Heart right ventricle (tissue), 16 donors: ENCODE measurements around the gene CREG1. TPM values are rescaled to one million over a fixed set of nuclear protein-coding genes. Genes with fewer than 3 reads are reported as not detected.

Experiments used
- ATAC-seq, 8 donors: fragments of 200-7000 bp; cut with Tn5 transposase; one replicate each; pipeline ENCODE4 v1.9.1; 2020; ENCODE audit warnings: mild to moderate bottlenecking in 8 of 8, moderate library complexity in 8 of 8, moderate number of reproducible peaks in 1 of 8
- DNase-seq, 2 donors: peaks; one replicate each; pipeline ENCODE4 v3.0.0-alpha.2; 2020
- H3K27ac ChIP-seq, 10 donors: fragments of 200-600 bp; sonication (generic) in 2 of 10; one replicate each; pipeline versions ENCODE4 v1.5.0 to v1.8.0; 2020 to 2022; ENCODE audit warnings: mild to moderate bottlenecking in 3 of 10
- H3K27me3 ChIP-seq, 7 donors: fragments of 200-600 bp; one replicate each; pipeline ENCODE4 v1.8.0; 2021 to 2022; ENCODE audit warnings: mild to moderate bottlenecking in 2 of 7
- H3K36me3 ChIP-seq, 9 donors: fragments of 200-600 bp; sonication (generic) in 1 of 9; one replicate each; pipeline versions ENCODE4 v1.5.0 to v1.8.0; 2020 to 2022; ENCODE audit warnings: mild to moderate bottlenecking in 2 of 9
- H3K4me1 ChIP-seq, 9 donors: fragments of 200-600 bp; sonication (generic) in 1 of 9; one replicate each; pipeline versions ENCODE4 v1.5.0 to v1.8.0; 2020 to 2022; ENCODE audit warnings: mild to moderate bottlenecking in 4 of 9
- H3K4me3 ChIP-seq, 10 donors: fragments of 200-600 bp; sonication (generic) in 2 of 10; one replicate each; pipeline versions ENCODE4 v1.5.0 to v1.8.0; 2020 to 2022; ENCODE audit warnings: mild to moderate bottlenecking in 7 of 10, moderate library complexity in 2 of 10
- H3K9me3 ChIP-seq, 11 donors: fragments of 200-600 bp in 10 of 11; sonication (generic) in 2 of 11; one replicate each; pipeline versions ENCODE4 v1.5.0 to v1.8.0; 2013 to 2022; ENCODE audit warnings: mild to moderate bottlenecking in 2 of 11, control low read depth in 1 of 11, moderate library complexity in 1 of 11
- CTCF ChIP-seq, 9 donors: fragments of 200-600 bp; sonication (generic) in 2 of 9; IDR thresholded peaks; one replicate each; pipeline versions ENCODE4 v1.5.0 to v1.8.0; 2021 to 2022; ENCODE audit warnings: antibody characterized with exemption in 9 of 9, mild to moderate bottlenecking in 5 of 9, moderate library complexity in 1 of 9
- WGBS, 2 donors: extraction: QIAGEN DNeasy Blood & Tissue Kit; methylation state at CpG; one replicate each; pipeline ENCODE4 v1.1.7; 2013; ENCODE audit warnings: inconsistent platforms in 1 of 2; 5-methylcytosine and 5-hydroxymethylcytosine counted together
- intact Hi-C, 10 donors: fragments of 100-400 bp; cut with DNase I; formaldehyde crosslinking; loops; one replicate each; pipeline versions ENCODE4 v1.11.1 to v1.14.2; 2022
- polyA plus RNA-seq, 2 donors: library from polyadenylated mRNA; stranded (reverse); fragments of 200-250 nt; gene quantifications; one replicate each; pipeline ENCODE4 v1.2.3, GENCODE V29; 2013
- total RNA-seq, 10 donors: library from RNA; stranded (reverse); fragmentation: NEBNext Ultra II Directional in 3 of 10; extraction: Animal tissue kit (Norgen Biotek cat#: 25700) in 3 of 10; gene quantifications; one replicate each; pipeline versions ENCODE4 v1.2.1 to v1.2.4, GENCODE V29; 2021 to 2023
- donor health status: Arrhythmogenic right ventricular cardiomyopathy.
- donor health status: ischemic (EF 13 %, LVEDD 7.1; RV severe dilation, severe dysfunction).
- donor health status: healthy with polysubstance abuse.
- donor health status: DM: no; HTN: yes; CAD: no.
- donor health status: DM: no; HTN: no; CAD: no.
- donor health status: ischemic (EF 25% LVEDD 6.9; RV normal size, moderate dysfunction).
- donor health status: ischemic (EF 25% LVEDD 5.7; RV mildly dilated, moderate dysfunction).
- donor health status: healthy.
- donor health status: DM: yes; HTN: yes; CAD: no.
- donor health status: Ischemic cardiomyopathy.
- donor health status: ischemic (EF 35%, LVEDD 5.7; RV mildly dilated, moderate dysfunction).
- donor health status: nonischemic (EF 11% LVEDD 7.7; RV severe dilation, severe dysfunction).
- donor health status: DM: yes; HTN: yes; CAD: no.
- donor health status: PGD.
- donor health status: ischemic (EF 29% LVEDD 5.4; RV normal size, mild dysfunction).
- donor health status: nonischemic (EF 23%, LVEDD 6.1; RV moderate dilation, normal function).

Gene CREG1
- total and polyA plus RNA-seq, 12 donors, result 30.5 to 113 (median 70.2) TPM

DNA sequence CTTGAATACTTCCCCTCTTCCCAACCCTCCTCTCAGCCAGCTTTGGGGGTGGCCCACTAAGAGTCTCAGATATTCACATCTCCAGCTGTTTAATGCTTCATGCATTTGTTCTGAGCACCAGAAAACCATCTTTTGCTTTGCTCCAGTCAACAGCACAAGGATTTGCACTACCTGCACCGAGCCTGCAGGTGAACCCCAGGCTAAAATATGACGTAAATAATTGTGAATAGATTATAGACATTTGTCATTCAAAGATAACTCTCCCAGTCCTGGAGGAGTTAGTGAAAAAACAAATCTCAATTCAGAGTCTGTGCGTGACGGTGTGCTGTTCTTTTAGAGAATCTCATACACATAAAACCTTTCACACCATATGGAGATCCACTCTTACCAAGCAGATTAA, 42.7 kb downstream of the CREG1 start:
- Histone ChIP-seq H3K36me3 (no peaks in the 10 kb centered on the region), H3K27ac (no peak overlapping the region), H3K4me3 (no peak overlapping the region), H3K27me3 (peaks cover 0 to 18% (median 0%) of the 10 kb centered on the region in 7 donors), H3K9me3 (no peaks in the 10 kb centered on the region), H3K4me1 (no peaks in the 10 kb centered on the region)
- WGBS, 2 donors, result 86 to 87% methylated on average over 4 of the region's 4 CpGs
- ATAC-seq, result no peak
- intact Hi-C loops, result no loop called here
- no peak for TF ChIP-seq CTCF (IDR thresholded peaks at IDR 0.05)
- no peak for DNase-seq

GRCh38 chr1:167510244-167510643, 43.3 kb downstream of the CREG1 start:
- WGBS, 2 donors, result 84 to 86% methylated on average over 3 of the region's 3 CpGs
- TF ChIP-seq CTCF (IDR thresholded peaks at IDR 0.05), result no peak
- H3K27me3 ChIP-seq, result peaks cover 0 to 18% (median 0%) of the 10 kb centered on the region in 7 donors
- no peak for DNase-seq
- intact Hi-C loops, result no loop called here
- H3K4me3 ChIP-seq, result no peak overlapping the region
- no peaks in the 10 kb centered on the region for H3K36me3 ChIP-seq
- no peaks in the 10 kb centered on the region for H3K9me3 ChIP-seq
- H3K27ac ChIP-seq, result no peak overlapping the region
- no peak for ATAC-seq
- H3K4me1 ChIP-seq, result no peaks in the 10 kb centered on the region

- DNase-seq (no peak), ATAC-seq (no peak)
- H3K4me3 ChIP-seq, result no peak overlapping the region
- intact Hi-C loops, result no loop called here
- no peaks in the 10 kb centered on the region for H3K36me3 ChIP-seq
- TF ChIP-seq CTCF (IDR thresholded peaks at IDR 0.05), result no peak
- H3K27ac ChIP-seq, result no peak overlapping the region
- H3K4me1 ChIP-seq, result no peaks in the 10 kb centered on the region
- 77 to 81% methylated on average over 8 of the region's 8 CpGs for WGBS, 2 donors
- no peaks in the 10 kb centered on the region for H3K9me3 ChIP-seq
- H3K27me3 ChIP-seq, result peaks cover 0 to 18% (median 0%) of the 10 kb centered on the region in 7 donors
These were observed 44.0 kb downstream of the CREG1 start for GRCh38 chr1:167509587-167509986.

DNA sequence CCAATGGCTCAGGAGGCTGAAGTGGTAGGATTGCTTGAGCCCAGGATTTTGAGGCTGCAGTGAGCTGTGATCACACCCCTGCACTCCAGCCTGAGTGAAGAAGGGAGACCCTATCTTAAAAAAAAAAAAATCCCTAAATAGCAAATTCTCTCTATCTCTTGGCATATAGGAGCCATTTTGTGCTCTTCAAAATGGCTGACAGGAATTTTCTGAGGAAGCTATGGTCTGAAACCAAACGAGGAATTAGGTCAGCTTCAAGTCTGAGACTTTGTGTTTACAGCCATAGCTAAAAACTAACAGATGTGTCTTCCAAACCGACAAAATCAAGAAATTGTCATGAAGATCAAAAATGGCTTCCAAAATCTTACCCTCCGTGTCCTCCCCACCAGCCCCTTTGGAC, 45.8 kb downstream of the CREG1 start:
- no peak for TF ChIP-seq CTCF (IDR thresholded peaks at IDR 0.05)
- Histone ChIP-seq H3K27me3 (peaks cover 0 to 24% (median 6%) of the 10 kb centered on the region in 7 donors), H3K4me1 (no peaks in the 10 kb centered on the region), H3K36me3 (no peaks in the 10 kb centered on the region), H3K9me3 (no peaks in the 10 kb centered on the region), H3K27ac (no peak overlapping the region), H3K4me3 (no peak overlapping the region)
- DNase-seq, result no peak
- 84% methylated on average over 3 of the region's 3 CpGs for WGBS, 2 donors
- intact Hi-C loops, result no loop called here
- no peak for ATAC-seq

GRCh38 chr1:167504467-167504827, 49.1 kb downstream of the CREG1 start:
- H3K4me3 ChIP-seq, result no peak overlapping the region
- 71 to 85% methylated on average over 3 of the region's 3 CpGs for WGBS, 2 donors
- H3K27ac ChIP-seq, result no peak overlapping the region
- ATAC-seq (no peak), DNase-seq (no peak)
- no peaks in the 10 kb centered on the region for H3K36me3 ChIP-seq
- intact Hi-C loops, result no loop called here
- H3K27me3 ChIP-seq, result peaks cover 0 to 33% (median 11%) of the 10 kb centered on the region in 7 donors
- no peaks in the 10 kb centered on the region for H3K4me1 ChIP-seq
- TF ChIP-seq CTCF (IDR thresholded peaks at IDR 0.05), result no peak
- H3K9me3 ChIP-seq, result no peaks in the 10 kb centered on the region
